Stimulated activated CD4-positive, alpha-beta T cell treated with anti-CD3 and anti-CD28 coated beads, Interleukin-4, amount 100 ng/mL, for 1 hour (primary cell): ENCODE measurements around the gene REM2.

Experiments
- DNase-seq: peaks from one replicate; pipeline ENCODE4 v3.0.0-alpha.2; 2020

Gene REM2

GRCh38 chr14:22883173-22883976, at the start of gene REM2:
Gene REM2, plus strand, starts transcription at chr14:22883222. Its CDS starts 66 bp downstream, at chr14:22883288.
- no peak for DNase-seq

GRCh38 chr14:22835505-22835904, 47.5 kb upstream of the REM2 start:
- DNase-seq: no peak

- DNase-seq: no peak
Measured at GRCh38 chr14:22836301-22837113, 46.5 kb upstream of the REM2 start, which contains the start of gene MMP14. Gene MMP14, plus strand, starts transcription at chr14:22836585. Its CDS starts 233 bp downstream, at chr14:22836818.

- peak; percentile 29 for DNase-seq
Measured at GRCh38 chr14:22837114-22837749, 45.8 kb upstream of the REM2 start.

GRCh38 chr14:22837750-22838538, 45.1 kb upstream of the REM2 start:
- DNase-seq: no peak

- DNase-seq: no peak
Measured at GRCh38 chr14:22838631-22839041, 44.4 kb upstream of the REM2 start.

- no peak for DNase-seq
Measured at GRCh38 chr14:22839159-22839779, 43.8 kb upstream of the REM2 start.

- no peak for DNase-seq
Measured at GRCh38 chr14:22841311-22841710, 41.7 kb upstream of the REM2 start.

GRCh38 chr14:22841769-22842168, 41.3 kb upstream of the REM2 start:
- DNase-seq: no peak

- no peak for DNase-seq
Measured at GRCh38 chr14:22842211-22843122, 40.6 kb upstream of the REM2 start.

GRCh38 chr14:22843123-22843925, 39.7 kb upstream of the REM2 start:
- no peak for DNase-seq

- no peak for DNase-seq
Measured at GRCh38 chr14:22844221-22845102, 38.6 kb upstream of the REM2 start.

- DNase-seq: no peak
Measured at GRCh38 chr14:22845103-22845394, 38.0 kb upstream of the REM2 start.

GRCh38 chr14:22845821-22846625, 37.0 kb upstream of the REM2 start:
- no peak for DNase-seq

GRCh38 chr14:22846811-22847307, 36.2 kb upstream of the REM2 start:
- DNase-seq: no peak

GRCh38 chr14:22847661-22848341, 35.2 kb upstream of the REM2 start:
- DNase-seq: no peak

GRCh38 chr14:22848351-22849164, 34.5 kb upstream of the REM2 start:
- DNase-seq: no peak
